Measurements from ENCODE around the gene SLC24A4. TPM values are rescaled to one million over a fixed set of nuclear protein-coding genes. Genes with fewer than 3 reads are reported as not detected.

Gene SLC24A4
- total RNA-seq, 6 donors from 2014 or later: 0.49 to 5.7 (median 2.0) TPM

DNA sequence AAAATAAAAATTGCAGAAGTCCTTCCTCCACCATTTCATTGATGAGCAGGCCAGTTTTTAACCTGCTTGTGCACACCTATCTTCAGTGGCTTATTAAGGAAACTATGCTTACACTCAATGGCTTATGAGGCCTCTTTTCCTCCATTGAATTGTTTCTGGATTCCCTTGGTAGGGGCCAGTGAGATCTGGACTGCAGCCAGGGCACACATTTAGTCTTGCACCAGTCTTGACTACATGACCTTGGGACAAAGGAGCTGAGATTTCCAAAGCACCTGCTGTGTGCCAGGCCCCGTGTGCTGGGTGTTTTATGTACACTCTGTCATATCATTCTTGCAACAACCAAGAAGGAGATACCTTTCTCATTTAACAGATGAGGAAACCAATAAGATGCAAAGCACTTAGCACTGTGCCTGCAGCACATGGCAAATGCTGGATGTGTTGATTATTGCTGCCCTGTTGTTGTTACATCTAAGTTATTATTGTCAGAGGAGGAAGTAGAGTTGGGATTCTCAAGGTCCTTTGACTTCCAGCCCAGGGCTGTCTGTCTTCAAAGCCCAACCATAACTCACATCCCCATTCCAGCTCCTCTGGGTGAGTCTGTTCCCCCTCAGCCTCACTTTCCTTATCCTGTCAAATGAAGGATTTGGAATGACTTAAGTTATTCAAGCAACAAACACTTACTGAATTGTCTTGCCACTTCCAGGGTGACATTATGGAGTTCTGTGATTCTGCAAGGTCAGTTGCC is 159.0 kb downstream of the SLC24A4 start:
- no peak overlapping the region for H3K4me3 ChIP-seq
- peak in 1 of 2 donors; percentile 16 for DNase-seq
- TF ChIP-seq CTCF (IDR thresholded peaks at IDR 0.05): no peak
- no peak for TF ChIP-seq POLR2A (IDR thresholded peaks at IDR 0.05)
- TF ChIP-seq EP300 (IDR thresholded peaks at IDR 0.05): no peak
- no peak for TF ChIP-seq POLR2AphosphoS5 (IDR thresholded peaks at IDR 0.05)
- H3K4me1 ChIP-seq: peaks cover 13 to 15% (median 14%) of the 10 kb centered on the region in 4 donors
- WGBS, 2 donors: 75 to 100% methylated on average over 1 of the region's 1 CpG
- H3K27ac ChIP-seq: no peak overlapping the region
- ATAC-seq (ENCODE audit: low FRiP score in 2 of 2): no peak
- no peaks in the 10 kb centered on the region for H3K9me3 ChIP-seq
- H3K27me3 ChIP-seq: no peaks in the 10 kb centered on the region
- H3K36me3 ChIP-seq: no peaks in the 10 kb centered on the region

DNA sequence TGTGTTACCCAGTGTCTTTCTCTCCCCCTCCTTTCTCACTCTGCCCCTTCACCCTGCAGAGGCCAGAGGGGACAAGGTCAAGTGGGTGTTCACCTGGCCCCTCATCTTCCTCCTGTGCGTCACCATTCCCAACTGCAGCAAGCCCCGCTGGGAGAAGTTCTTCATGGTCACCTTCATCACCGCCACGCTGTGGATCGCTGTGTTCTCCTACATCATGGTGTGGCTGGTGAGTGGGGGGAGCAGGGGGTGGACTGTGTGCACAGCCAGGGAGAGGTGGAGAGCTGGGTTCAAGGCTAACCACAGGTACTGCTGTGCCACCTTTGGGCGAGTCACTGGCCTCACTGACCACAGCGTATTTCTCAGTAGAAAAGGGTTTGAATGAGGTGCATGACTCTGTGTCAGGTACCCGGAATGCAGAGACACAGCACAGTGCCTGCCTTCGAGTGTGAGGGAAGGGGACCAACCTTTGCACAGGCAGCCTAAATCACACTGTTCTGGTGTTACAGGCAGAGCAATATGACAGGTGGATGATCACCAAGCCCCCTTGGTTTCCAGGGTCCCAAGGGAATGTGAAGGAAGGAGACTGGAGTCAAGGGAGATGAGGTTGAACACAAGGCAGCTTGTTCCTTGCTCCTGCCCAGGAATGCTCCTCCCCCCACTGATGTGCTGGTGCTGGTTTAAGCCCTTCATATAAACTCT is 159.8 kb downstream of the SLC24A4 start:
- TF ChIP-seq POLR2AphosphoS5 (IDR thresholded peaks at IDR 0.05) (no peak), CTCF (IDR thresholded peaks at IDR 0.05) (no peak), POLR2A (IDR thresholded peaks at IDR 0.05) (no peak), EP300 (IDR thresholded peaks at IDR 0.05) (no peak)
- ATAC-seq (ENCODE audit: low FRiP score in 2 of 2) (no peak), DNase-seq (peak in 1 of 2 donors; percentile 16)
- Histone ChIP-seq H3K9me3 (no peaks in the 10 kb centered on the region), H3K4me3 (no peak overlapping the region), H3K4me1 (peaks cover 20 to 23% (median 22%) of the 10 kb centered on the region in 4 donors), H3K36me3 (no peaks in the 10 kb centered on the region), H3K27ac (no peak overlapping the region), H3K27me3 (no peaks in the 10 kb centered on the region)
- 94 to 95% methylated on average over 7 to 9 of the region's 9 CpGs for WGBS, 2 donors

DNA sequence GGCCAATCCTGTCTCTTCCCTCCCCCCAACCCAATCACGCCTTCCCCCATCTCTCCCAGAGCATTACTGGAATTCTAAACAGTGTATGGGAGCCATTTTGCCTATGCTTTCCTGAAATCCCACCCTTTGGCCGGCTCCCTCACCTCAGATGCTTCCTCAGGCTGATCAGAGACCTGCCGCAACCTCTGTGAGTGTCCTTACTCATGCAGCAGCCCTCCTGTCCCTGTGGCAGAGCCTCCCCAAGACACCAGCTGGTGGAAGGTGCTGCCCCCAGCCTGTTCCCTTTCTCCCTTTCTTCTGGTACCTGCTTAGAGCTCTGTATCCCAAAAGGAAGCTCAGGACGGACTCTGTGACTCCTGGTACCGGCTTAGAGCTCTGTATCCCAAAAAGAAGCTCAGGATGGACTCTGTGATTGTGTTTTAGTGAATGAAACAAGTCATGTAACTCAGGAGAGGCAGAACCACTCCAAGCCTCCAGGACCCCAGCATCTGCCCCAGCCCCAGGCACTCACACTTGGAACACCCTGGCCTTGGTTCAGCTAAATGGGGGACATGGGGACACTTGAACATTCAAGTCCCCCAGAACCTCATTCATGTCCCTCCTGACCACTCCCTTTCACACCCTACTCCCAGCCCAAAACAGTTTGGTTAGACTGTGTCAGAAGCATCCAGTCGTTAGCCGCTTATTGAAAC is 161.3 kb downstream of the SLC24A4 start:
- whole genome bisulfite sequencing, 2 donors: 91 to 95% methylated on average over 5 to 7 of the region's 7 CpGs
- ATAC-seq (ENCODE audit: low FRiP score in 2 of 2) (no peak), DNase-seq (no peak)
- no peaks in the 10 kb centered on the region for H3K9me3 ChIP-seq
- H3K27ac ChIP-seq: no peak overlapping the region
- TF ChIP-seq POLR2A (IDR thresholded peaks at IDR 0.05): no peak
- no peak for TF ChIP-seq CTCF (IDR thresholded peaks at IDR 0.05)
- no peak for TF ChIP-seq POLR2AphosphoS5 (IDR thresholded peaks at IDR 0.05)
- TF ChIP-seq EP300 (IDR thresholded peaks at IDR 0.05): no peak
- H3K27me3 ChIP-seq: no peaks in the 10 kb centered on the region
- H3K36me3 ChIP-seq: no peaks in the 10 kb centered on the region
- no peak overlapping the region for H3K4me3 ChIP-seq
- peaks cover 22 to 33% (median 32%) of the 10 kb centered on the region in 4 donors for H3K4me1 ChIP-seq

DNA sequence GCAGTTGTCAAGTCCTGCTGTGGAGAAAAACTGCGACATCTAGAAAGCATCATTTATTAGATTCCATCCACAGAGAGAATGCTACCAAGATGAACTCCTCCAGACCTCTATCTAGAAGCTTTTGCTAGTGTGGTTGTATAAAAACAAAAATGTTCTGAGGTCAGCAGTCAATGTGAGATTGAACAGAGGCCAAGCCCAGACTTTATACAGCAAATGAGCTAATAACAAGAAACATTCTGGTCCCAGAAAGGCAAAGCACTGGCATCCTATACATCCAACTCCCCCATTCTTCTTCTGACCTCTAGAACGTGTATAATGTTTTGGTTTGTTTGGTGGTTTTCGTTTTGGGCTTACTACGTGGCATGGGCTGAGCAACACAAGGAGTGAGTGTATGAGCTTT is 163.9 kb downstream of the SLC24A4 start:
- Histone ChIP-seq H3K4me3 (no peak overlapping the region), H3K4me1 (peaks cover 36 to 53% (median 45%) of the 10 kb centered on the region in 4 donors), H3K27ac (peak overlapping the region in 3 of 4 donors; percentile 65 to 82 (median 71)), H3K36me3 (no peaks in the 10 kb centered on the region), H3K27me3 (no peaks in the 10 kb centered on the region), H3K9me3 (no peaks in the 10 kb centered on the region)
- no peak for TF ChIP-seq EP300 (IDR thresholded peaks at IDR 0.05)
- TF ChIP-seq CTCF (IDR thresholded peaks at IDR 0.05): no peak
- no peak for TF ChIP-seq POLR2AphosphoS5 (IDR thresholded peaks at IDR 0.05)
- no peak for TF ChIP-seq POLR2A (IDR thresholded peaks at IDR 0.05)
- 82 to 86% methylated on average over 4 of the region's 4 CpGs for WGBS, 2 donors
- DNase-seq: no peak
- ATAC-seq (ENCODE audit: low FRiP score in 2 of 2): no peak

Data from upper lobe of left lung (tissue), 6 donors.